GM18511 (cell line): Measurements from ENCODE around the gene VAMP5.
A peak's percentile ranks its signal among the peaks of the same experiment; 100 is the strongest.
"Not testable (repeated sequence)": the region's sequence is repeated elsewhere in the genome, so short reads cannot be mapped to it uniquely, and the experiment has no call there.

Experiments used
- ATAC-seq: cut with Tn5 transposase; IDR thresholded peaks from one replicate; pipeline ENCODE4 v1.9.1; 2021; ENCODE audit warnings: mild to moderate bottlenecking, moderate library complexity; ENCODE audit not compliant: unreplicated experiment

The VAMP5 gene, protein sequence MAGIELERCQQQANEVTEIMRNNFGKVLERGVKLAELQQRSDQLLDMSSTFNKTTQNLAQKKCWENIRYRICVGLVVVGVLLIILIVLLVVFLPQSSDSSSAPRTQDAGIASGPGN

DNA sequence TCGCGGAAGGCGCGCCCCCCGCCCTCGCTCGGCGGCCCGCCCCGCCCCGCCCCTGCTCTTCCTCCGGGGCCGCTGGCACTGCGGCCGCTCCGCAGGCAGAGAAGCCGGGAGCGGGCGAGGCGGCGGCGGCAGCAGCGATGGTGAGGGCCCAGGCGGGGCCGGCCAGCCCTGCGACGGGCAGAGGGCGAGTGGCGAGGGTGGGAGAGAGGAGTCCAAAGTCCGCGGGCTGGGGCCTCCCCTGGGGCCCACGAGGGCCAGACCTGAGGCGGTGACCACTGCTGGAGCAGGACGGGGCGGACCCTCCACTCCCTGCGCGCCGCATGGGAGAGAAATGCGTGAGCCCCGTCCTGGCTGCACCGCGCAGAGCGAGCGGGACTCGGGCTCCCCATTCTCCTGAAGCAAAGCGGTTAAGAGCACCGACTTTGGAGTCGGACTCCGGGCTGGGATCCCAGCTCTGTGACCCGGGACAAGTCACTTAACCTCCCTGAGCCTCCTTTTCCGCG, at the start of gene VAMP5:
TSS of gene VAMP5 (plus strand) at position 78 of the 503 bp plus-strand sequence. CDS start at position 138, 60 bp downstream.
- ATAC-seq: peak; percentile 69

DNA sequence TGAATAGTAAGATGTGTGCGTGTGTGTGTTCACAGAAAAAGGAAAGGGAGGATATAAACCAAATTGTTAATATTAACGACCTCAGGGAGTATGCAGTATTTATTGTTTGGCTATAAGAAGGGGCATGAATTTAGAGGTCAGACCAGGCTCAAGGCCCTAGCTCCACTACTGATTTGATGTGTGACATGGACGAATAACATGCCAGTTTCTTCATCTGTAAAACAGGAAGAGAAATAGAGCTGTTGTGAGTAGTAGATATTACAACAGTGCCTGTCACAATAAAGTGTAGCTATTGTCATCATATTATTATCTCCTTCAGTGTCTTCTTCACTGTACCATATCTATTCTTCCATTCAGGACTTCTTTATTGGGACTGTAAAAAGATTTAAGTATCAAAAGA, 49.4 kb upstream of the VAMP5 start:
- no peak for ATAC-seq

DNA sequence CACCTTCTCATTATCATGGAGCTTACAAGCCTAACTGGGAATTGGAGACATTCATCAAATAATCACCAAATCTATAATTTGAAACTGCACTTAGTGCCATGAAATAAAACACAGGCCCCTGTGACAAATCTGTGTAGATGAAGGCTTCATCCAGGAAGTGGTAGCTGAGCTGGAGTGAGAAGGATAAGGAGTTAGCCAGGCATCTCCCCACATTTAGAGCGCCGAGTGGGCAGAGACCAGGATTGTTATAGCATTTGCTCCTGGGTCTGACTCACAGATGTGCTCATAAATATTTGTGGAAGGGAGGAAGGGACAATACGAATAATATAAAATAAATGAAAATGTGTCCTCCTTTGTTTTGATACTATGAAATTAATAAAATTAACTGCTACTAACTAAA, 47.8 kb upstream of the VAMP5 start:
- no peak for ATAC-seq

DNA sequence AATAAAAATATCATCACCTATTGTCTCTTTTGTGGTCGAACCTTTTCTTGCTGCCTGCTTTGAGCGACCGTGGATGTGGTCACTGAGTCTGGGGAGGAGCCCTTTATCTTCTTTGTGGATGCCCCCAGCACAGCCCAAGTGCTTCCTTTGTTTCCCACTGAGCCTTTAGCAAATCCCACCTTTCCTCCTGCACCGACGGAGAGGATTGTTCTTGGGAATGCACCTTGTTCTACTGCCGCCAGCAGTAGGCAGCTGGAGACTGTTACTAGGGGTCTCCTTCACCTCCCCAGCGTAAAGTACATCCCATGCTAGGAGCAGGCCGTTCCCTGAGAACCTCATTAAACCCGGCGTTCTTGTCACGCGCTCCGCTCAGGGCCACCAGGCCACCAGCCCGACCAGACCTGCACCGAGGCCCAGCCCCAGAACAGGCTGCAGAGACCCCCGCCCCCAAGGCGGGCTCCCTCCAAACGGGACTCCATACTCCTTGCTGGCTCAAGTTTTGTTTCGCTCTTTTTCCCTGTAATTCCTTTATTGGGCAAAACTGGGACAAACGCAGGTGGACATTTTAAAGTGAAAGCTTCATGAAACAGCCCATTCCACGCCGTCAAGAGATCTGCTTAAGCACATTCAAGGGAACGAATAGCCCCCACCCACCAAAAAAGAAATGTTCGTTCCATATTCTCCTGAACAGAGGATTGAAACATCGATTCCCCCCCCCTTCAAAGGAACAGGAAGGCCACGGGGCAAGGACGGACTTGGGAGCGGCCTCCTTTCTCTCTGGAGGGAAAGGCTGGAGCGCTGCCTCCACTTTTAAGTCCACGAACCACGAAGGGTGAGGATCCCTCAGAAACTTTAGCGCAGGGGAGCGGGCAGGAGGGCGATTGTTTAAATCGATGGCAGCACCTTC, 46.4 kb upstream of the VAMP5 start:
- no peak for ATAC-seq

DNA sequence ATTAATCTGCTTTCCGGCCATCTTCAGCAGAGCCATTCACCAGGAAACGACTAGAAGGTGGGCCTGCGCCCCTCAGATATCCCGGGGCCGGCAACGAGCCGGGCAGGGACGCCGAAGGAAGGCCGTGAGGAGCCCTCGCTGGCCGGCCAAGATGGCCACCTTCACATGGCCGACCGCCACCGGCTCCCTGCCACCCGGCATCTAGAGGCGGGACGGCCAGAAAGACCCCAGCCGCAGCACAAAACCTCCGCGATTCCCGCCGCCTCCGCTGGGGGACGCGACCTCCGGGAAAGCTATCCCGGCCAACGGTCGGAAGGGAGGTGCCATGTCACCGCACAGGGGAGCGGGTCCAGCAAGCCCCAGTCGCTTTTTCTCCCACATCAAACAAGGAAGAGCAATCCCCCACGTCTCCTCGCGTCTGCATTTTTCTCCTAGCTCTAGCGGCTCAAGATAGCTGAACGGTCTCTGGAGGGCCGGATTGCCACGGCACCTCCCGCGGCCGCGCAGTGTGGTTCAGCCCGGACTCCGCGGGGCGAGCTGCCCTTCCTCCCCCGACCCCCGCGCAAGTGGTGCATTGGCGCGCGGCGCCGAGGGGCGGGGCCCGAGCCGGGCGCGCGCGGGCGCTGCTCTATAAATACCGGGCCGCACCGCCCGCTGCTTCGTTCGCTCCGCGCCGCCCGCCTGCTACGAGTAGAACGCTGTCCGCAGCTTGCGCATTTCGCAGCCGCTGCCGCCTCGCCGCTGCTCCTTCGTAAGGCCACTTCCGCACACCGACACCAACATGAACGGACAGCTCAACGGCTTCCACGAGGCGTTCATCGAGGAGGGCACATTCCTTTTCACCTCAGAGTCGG, 45.5 kb upstream of the VAMP5 start, which contains the start of gene MAT2A:
TSS of gene MAT2A (plus strand) at position 662 of the 854 bp plus-strand sequence. CDS start at position 782, 120 bp downstream.
- ATAC-seq: peak; percentile 81

DNA sequence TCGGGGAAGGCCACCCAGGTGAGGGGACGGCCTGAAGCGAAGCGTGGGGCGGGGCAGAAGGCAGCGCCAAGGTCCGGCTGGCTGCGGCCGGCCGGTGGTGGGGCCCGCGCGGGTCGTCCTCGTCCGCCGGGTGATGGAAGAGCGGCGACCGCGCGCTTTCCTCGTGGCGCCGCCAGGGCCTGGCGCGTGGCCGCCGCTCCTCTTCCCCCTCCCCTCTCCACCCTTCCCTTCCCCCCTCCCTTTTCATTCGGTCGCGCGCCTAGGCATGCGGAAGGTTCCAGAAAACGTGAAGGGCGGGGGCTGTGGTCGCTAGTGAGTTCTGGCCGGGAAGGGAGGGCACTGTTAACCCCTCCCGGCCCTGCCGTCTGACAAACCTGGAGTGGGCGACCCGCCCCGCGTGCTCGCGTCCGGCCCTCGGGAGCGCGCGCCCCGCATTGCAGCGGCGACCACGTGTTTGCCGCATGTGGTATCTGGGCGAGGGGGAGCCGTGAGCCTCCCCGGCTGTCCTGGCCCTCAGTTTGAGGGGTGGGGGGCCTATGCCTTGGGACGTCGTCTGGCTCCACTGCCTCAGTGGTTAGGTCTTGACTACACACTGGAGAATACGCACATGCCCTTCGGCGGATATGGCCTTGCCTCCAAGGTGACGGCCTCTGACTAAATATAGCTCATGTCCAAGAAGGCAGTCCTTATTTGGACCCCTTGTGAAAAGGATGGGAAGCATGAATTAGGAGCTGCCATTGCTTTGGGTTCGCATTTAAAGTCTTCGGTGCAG, 44.7 kb upstream of the VAMP5 start:
- ATAC-seq: peak; percentile 41

DNA sequence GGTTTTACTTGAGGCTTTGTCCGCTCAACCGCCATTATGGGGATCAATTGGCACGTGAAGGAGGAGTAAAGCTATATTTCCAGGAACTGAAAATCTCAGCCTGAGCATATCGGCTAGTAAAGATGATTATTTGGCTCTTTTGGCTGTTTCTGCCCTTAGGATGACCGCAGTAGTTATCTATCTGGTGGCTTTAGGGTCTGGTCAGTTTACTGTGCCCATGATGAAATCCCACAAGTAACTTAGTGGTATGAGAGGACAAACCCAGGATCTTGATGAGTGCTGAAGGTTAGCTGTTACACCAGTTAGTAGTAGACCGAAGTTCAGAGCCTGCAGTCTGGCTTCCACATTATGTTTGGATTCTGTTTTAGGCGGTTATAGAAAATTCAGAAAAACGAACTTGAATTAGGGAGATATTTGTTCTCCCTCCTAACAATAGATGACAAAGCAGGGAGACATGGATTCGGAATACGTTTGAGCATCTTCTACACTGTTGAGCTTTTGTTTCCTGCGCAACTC, 44.0 kb upstream of the VAMP5 start:
- no peak for ATAC-seq

DNA sequence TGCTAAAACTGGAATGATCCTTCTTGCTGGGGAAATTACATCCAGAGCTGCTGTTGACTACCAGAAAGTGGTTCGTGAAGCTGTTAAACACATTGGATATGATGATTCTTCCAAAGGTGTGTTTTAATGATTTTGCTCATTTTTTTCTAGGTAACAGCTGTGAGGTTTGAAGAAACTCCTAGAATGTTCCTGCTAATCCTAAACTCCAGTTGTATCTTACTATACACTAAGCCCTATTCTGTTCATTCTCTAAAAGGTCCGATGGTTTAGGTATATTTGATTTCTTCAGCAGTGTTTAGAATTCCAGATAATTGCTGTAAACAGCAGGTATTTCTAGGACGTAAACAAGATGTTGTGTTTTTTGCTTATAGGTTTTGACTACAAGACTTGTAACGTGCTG, 43.0 kb upstream of the VAMP5 start:
- ATAC-seq: no peak

DNA sequence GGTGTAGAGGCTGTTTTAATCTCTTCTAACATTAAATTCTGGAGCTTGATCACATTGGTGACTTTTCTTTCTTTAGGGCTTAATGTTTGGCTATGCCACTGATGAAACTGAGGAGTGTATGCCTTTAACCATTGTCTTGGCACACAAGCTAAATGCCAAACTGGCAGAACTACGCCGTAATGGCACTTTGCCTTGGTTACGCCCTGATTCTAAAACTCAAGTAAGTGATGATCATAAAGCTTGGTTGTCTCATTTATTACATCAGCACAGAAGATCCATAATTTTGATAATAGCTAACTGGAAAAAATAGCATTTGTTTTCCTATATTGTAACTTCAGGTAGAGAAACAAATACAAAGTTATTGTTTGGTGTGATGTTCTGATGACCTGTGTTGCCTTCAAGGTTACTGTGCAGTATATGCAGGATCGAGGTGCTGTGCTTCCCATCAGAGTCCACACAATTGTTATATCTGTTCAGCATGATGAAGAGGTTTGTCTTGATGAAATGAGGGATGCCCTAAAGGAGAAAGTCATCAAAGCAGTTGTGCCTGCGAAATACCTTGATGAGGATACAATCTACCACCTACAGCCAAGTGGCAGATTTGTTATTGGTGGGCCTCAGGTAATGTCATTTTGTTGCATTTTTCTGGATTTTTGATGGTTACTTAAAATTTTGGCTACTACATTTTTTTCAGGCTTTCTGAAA, 42.3 kb upstream of the VAMP5 start:
- no peak for ATAC-seq

DNA sequence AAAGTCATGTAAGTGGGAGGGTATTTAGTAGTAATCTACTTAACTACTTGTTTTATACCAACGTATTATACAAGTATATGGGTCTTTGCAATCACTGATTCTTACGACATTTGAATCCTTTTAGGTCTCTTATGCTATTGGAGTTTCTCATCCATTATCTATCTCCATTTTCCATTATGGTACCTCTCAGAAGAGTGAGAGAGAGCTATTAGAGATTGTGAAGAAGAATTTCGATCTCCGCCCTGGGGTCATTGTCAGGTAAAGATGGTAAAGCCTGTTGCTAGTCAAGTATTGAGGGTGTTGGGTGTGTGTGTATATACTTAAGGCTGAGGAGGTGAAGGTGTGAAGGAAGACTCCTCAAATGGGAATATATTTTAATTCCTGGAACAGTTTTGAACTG, 41.5 kb upstream of the VAMP5 start:
- ATAC-seq: no peak

DNA sequence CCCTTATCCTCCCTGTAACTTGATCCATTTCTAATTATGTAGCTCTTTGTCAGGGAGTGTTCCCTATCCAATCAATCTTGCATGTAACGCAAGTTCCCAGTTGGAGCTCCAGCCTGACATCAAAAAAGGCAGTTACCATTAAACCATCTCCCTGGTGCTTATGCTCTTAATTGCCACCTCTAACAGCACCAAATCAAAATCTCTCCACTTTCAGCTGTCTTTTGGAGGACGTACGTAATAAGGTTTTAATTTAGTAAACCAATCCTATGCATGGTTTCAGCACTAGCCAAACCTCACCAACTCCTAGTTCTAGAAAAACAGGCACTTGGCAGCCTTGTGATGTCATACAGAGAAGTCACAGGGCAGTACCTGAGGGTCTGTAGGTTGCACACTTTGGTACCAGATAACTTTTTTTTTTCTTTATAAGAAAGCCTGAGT, 40.0 kb upstream of the VAMP5 start:
- not testable (repeated sequence) for ATAC-seq

DNA sequence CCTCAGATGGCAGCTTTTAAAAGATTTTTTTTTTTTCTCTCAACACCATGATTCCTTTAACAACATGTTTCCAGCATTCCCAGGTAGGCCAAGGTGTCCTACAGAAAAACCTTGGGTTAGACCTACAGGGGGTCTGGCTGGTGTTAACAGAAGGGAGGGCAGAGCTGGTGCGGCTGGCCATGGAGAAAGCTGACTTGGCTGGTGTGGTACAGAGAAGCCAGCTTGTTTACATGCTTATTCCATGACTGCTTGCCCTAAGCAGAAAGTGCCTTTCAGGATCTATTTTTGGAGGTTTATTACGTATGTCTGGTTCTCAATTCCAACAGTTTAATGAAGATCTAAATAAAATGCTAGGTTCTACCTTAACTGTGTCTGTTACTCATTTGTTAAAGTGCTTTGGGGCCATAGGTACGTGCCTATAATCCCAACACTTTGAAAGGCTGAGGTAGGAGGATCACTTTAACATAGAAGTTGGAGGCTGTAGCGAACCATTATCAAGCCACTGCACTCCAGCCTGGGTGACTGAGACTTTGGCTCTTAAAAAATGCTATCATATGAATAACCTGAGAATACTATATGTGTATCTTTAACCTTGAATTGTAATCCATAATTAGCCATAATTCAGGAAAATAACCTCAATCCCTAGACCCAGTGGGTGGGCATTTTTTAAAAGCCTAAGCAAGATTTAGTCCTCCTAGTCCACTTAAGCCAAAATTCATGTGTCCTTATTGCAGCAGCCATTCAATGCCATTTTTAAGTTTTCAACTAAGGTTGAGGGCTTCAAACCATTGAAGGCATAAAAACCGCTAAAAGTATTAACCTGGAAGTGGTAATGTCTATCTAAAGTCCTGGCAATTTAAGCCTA, 39.1 kb upstream of the VAMP5 start:
- not testable (repeated sequence) for ATAC-seq

DNA sequence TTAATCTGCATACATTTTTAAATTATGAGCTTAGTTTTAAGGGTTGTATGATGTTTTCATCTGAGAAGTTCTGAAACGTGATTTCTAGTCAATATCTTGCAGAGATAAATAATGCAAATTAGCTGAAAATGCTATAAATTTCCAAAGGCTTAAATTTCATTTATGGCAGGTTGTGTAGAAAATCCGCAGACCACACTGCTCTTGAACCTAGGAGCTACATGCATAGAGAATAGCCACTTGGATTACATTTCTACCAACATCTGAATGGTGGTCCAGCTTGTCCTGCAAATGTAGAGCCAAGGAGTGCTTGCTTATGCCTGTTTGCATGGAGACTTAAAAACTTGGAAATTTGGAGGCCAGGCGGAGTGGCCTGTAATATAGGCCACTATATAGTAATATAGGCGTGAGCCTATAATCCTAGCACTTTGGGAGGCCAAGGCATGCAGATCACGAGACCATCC, 38.4 kb upstream of the VAMP5 start:
- ATAC-seq: no peak

DNA sequence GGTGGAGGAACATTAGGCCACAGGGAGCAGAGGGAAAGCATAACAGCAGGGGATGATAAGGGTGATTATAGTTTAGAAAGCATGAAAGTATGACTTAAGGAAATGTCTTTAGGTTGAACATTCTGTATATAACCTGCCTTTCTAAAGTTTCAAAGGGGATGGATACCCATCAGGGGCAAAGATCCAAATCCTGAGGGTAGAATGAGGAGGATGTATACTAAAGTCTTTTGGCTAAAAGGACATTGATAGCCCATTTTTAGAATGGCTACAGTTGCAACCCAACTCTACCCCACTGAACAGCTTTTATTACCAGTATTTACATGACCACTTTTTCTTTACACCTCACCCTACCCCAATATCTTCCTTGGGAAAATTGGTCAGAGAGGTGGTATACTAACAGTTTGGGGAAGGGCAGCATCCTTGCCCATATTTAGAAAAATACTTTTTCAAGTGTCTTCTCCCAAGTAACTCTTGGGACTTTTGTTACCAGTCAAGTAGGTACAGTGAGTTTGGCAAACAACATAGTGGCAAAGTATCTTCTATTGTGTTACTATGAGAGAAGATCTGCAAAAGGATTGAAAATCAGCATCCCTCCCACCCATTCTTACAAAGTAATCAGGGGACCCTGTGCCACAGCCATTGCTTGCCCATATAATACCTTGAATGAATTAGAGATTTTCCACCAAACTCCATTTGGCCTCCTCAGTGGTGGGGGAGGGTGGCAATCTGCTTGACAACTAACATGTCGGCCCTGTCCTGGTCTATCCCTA, 37.0 kb upstream of the VAMP5 start:
- ATAC-seq: no peak

DNA sequence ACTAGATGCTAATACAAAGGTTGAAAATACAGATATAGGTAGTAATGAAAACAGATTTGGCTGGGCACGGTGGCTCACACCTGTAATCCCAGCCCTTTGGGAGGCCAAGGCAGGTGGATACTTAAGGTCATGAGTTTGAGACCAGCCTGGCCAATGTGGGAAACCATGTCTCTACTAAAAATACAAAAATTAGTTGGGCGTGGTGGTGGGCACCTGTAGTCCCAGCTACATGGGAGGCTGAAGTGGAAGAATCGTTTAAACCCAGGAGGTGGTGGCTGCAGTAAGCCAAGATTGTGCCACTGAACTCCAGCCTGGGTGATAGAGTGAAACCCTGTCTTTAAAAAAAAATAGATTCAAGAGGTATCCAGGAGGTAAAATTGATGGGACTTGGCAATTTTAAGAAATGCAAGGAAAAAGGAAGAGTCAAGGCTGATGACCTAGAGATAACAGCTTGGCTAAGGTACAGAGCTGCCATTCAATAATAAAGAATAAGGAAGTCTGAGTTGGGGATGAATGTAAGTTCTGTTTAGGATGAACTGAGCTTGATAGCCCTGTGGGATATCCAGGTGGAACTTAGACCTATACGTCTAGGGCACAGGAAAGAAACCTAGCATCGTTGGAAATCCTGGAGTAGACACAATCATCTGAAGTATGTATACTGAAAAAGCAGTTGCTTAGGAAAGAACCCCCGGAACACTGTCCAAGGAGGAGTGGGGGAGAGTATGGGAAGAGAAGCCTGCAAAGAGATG, 36.2 kb upstream of the VAMP5 start:
- no peak for ATAC-seq

DNA sequence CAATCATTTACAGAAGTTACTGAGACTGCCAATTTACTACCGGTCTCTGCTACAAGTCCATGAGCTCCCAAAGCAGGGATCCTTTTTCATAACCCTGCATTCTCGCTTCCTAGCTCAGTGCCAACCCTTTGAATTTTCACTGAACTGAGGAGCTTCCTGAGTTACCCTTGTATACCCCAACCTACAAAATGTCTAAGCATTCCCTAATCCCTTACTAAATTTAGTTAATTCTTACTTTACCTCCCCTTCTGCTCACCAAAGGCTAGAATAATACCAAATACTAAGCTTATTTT, 35.7 kb upstream of the VAMP5 start:
- ATAC-seq: no peak

DNA sequence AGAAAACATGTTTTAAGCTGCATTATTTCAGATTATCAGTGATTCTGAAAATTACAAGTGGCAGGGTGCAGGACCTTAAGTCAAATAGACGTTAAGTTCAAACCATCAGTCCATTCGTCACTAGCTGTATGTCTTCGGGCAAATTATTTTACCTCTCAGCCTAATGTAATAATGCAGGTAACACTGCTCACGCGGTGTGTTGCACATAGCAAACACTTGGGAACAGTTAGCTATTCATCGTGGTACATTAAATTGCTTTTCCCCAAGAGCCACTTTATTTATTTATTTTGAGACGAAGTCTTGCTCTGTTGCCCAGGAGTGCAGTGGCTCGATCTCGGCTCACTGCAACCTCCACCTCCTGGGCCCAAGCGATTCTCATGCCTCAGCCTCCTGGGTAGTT, 35.1 kb upstream of the VAMP5 start:
- ATAC-seq: no peak
